ENCODE data around the gene KIAA1586. TPM values are rescaled to one million over a fixed set of nuclear protein-coding genes. Genes with fewer than 3 reads are reported as not detected.
"Not testable (repeated sequence)": the region's sequence is repeated elsewhere in the genome, so short reads cannot be mapped to it uniquely, and the experiment has no call there.

KIAA1586 gene
- total RNA-seq, 1 experiment from 2014 or later = 17.9 TPM

DNA sequence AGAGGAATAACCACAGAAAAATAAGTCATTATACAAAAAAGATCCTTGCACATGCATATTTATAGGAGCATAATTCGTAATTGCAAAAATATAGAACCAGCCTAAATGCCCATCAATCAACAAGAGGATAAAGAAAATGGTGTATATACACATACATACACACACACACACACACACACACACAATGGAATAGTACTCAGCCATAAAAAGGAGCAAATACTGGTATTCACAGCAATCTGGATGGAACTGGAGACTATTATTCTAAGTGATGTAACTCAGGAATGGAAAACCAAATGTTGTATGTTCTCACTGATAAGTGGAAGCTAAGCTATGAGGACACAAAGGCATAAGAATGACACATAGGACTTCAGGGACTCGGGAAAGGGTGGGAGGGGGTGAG, 1.9 kb upstream of the KIAA1586 start:
- no peak for DNase-seq (ENCODE audit: low read depth)

DNA sequence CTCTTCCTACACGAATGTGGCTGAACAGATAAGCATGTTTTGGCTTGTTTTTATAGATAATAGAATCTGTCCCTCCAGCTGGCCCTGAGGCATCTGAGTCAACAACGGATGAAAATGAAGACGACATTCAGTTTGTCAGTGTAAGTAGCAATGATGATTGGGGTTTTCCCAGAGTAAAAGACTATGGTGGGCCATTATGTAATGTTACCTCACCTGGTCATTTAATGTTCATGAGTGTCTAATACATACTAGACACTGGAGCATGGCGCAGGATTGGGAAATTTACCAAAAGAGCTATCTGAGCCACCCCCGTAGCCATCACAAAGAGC, 728 bp downstream of the KIAA1586 start:
- DNase-seq (ENCODE audit: low read depth) = not testable (repeated sequence)

DNA sequence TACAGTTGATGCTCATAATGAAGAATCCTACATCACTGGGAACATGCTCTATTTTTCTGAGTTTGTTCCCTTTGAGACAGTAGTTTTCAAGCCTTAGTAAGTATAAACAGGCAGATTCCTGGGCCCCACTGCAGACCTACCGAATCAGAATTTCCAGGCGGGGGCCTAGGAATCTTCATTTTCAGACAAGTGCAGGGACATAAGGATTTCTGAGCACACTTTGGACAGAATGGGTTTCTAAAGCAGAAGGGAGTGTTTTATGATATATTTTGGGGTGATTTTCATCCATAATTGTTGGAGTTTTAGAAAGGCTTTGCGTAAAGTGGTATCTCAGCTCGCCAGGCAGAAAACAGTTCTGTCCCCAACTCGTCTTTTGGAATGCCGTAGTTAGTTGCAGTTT, 1.4 kb downstream of the KIAA1586 start:
- DNase-seq (ENCODE audit: low read depth) = not testable (repeated sequence)

DNA sequence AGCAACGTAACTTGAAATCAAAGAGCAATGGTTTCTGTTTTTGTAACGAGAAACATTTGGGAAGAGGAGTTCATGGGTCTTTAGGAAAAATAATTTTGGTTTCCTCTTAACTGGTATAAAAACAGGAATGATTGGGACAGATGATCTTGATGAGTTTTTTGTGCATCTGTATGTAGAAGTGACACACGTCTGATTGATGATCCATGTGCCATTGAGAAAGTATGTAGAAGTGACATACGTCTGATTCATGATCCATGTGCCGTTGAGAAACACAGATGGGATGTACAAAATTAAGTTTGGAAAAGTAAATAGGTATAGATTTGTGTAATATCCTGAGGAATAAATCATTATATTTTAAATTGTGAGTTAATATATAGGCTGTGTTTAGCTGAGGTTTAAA, 2.1 kb downstream of the KIAA1586 start:
- no peak for DNase-seq (ENCODE audit: low read depth)

DNA sequence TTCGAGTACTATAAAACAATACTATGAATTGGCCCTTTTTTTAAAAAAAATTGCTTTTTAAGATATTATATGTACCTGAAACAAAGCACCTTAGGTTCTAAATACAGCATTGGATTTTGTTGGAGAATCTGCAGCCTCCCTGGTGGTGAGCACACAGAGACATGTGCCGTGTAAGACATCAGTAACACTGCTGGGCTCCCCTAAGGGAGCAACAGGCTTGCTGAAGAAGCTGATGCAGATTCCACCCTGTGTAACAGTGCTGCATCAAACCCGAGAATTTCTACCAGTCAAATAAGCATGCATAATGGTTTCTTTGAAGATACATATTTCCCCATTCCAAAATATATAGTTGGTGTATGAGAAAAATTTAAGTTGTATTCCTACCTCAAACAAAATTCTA, 17.4 kb downstream of the KIAA1586 start:
- no peak for DNase-seq (ENCODE audit: low read depth)

DNA sequence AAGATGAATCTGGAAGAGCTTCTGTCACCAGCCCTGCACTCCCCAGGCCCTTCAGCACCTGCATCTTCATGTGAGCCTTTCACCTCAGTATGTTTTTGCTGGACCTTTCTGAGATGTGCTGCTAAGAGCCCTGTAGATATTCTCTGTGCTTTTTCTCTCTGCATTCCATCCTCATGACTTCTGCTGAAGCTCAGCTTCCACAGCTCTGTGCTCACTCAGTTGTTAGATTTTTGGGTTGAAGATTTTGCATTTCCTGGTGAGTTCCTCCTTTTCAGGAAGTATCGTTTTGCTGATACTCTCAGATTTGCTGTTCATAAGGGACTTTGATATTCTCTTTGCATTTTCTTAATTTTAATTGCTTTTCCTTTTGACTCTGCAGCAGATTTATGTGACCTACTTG, 18.3 kb downstream of the KIAA1586 start:
- no peak for DNase-seq (ENCODE audit: low read depth)

DNA sequence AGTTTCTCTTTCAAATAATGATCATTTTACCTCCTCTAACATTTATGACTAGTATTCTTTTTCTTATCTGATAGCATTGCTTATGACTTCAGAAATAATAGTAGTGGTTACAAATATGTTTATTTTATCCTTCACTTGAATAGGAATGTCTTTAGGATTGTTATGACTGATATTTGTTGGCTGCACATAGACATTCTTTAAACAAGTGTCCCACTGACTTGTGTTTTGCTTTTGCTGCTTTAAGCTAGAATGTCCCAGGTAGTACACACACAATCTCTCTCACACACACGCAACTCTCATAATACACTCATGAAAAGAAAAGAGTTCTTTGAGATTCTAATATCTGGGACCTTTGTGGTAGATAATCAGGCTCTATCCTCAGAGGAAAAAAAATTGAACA, 21.6 kb downstream of the KIAA1586 start:
- no peak for DNase-seq (ENCODE audit: low read depth)

DNA sequence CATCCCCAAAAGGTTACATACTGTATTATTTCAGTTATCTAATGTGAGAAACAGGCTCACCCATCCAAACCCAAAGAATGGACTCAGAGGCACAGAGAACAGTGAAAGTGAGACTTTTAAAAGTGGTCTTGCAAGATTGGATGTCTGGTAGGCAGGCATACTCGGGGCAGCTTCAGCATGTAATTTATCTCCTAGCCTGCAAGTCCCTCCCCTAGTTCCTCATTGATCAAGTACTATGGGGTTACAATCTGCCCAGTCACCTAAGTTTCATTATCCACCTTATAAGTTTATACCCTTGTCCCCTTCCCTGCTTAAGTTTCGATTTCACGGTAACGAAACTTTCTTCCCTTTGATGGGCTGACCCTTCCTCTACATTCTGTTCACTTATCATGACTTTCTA, 22.7 kb downstream of the KIAA1586 start:
- DNase-seq (ENCODE audit: low read depth) = no peak

DNA sequence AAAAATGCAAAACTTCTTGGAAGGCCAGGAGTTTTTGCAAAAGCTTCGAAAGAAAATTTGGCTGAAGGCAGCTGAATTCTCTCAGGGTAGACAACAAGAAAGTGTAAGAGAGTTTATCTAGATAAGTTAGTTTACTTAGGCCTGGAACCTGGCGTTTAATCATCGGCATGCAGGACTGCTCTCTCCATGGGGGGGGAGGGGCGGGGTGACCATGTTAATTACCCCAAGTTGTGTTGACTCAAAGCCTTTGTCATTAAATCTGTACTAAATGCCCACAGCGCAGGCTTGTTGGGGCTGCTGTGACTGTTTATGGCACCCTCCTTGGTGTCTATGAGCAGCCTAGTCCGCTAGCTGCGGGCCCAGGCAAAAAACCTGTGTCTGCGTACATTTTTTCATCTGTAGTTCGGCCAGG, 23.4 kb downstream of the KIAA1586 start:
- no peak for DNase-seq (ENCODE audit: low read depth)

DNA sequence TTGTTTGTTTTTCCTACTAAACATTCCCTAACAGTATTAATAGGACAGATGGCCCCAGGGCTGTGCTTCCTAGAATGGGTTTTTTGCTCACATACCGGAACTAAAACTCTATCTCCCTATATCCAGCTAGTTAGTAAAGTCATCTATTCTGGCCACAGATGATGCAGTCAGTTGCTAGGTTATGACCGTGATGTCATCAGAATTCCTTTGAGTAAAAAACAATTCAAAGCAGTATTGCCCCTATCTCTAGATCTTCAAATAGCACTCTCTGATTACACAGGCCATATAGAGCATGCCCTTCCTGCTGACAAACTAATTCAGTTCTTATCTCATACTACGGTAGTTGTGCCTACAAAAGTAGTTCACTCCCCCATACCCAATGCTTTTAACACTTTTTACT, 25.6 kb downstream of the KIAA1586 start:
- DNase-seq (ENCODE audit: low read depth) = peak; percentile 34

DNA sequence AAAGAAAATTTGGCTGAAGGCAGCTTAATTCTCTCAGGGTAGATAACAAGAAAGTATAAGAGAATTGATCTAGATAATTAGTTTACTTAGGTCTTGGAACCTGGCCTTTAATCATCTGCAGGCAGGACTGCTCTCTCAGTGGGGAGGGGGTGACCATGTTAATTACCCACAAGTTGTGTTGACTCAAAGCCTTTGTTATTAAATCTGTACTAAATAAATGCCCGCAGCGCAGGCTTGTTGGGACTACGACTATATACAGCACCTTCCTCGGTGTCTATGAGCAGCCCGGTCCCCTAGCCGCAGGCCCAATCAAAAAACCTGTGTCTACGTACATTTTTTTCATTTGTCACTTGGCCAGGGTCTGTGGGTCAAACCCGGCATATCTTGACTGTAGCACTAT, 27.9 kb downstream of the KIAA1586 start:
- no peak for DNase-seq (ENCODE audit: low read depth)

DNA sequence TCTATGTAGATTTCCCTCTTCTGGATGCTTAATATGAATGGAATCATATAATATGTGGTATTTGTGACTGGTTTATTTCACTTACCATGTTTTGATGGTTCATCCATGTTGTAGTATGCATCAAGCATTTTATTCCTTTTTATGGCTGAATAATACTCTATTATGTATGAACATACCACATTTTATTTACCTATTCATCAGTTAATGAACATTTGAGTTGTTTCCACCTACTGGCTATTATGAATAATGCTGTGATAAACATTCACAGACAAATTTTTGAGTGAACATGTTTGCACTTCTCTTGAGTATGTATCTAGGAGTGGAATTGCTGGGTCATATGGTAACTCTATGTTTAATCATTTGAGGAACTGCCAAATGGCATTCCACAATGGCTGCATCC, 28.6 kb downstream of the KIAA1586 start:
- no peak for DNase-seq (ENCODE audit: low read depth)

DNA sequence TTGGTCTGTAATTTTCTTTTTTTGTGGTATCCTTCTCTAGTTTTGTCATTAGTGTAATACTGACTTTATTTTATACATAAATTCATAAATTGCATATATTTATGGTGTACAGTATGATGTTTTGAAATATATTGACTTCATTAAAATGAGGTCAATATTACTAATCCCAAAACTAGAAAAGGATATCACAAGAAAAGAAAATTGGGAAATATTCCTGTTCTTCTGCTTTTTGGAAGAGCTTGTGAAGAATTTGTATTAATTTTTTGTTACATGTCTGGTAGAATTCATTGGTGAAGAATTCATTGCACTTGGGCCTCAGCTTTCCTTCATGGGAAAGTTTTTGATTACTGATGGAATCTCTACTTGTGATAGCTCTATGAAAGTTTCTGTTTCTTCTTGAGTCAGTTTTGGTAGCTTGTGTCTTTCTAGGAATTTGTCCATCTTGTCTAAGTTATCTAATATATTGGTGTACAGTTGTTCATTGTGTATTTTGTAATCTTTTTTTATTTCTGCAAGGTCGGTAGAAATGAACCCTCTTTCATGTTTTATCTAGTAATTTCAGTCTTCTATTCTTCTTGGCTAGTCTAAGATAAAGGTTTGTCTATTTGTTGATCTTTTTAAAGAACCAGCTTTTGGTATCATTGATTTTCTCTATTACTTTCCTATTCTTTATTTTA, 32.2 kb downstream of the KIAA1586 start:
- DNase-seq (ENCODE audit: low read depth) = no peak

DNA sequence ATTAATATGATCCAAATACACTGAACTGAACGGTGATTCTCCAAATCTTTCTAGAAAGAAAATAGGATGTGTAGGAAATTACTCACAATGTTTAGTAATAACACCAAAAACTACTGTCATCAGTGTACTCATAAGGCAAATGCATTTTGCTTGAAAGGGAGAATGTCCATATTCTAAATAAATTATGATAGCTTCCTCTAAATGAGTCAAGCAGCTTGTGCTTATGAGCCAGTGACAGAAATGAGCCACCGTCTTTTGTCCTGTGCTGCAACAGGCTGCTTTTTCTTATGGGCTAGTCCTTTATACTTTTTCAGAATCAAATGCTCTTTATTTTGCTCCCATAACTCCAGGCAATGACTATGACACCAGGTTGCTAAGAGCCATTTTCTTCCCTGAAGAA, 39.0 kb downstream of the KIAA1586 start:
- no peak for DNase-seq (ENCODE audit: low read depth)

DNA sequence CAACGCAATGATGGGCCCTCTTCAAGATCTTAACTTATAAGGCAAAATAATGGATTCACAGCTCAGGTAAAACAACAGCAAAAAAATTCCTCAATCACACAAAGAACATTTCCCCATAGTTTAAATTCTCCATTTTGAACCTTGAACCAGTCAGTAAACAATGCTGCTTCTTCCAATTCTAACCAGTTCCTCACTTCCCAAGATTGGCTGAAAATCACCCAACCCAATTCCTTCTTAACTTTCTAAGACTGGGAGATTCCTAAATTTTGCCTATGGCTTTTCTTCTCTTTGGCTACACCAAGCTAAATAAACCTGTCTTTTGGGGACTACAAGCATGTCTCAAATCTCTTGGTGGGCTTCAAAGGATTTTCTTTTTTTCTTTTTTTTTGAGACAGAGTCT, 40.4 kb downstream of the KIAA1586 start:
- DNase-seq (ENCODE audit: low read depth) = no peak

DNA sequence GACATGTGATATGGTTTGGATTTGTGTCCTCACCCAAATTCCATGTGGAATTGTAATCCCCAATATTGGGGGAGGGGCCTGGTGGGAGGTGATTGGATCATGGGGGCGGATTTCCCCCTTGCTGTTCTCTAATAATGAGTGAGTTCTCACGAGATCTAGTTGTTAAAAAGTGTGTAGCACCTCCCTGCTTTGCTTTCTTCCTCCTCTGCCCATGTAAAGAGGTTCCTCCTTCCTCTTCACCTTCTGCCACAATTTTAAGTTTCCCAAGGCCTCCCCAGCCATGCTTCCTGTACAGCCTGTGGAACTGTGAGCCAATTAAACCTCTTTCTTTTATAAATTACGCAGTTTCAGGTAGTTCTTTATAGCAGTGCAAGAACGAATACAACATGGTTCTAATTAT, 41.4 kb downstream of the KIAA1586 start:
- DNase-seq (ENCODE audit: low read depth) = no peak

DNA sequence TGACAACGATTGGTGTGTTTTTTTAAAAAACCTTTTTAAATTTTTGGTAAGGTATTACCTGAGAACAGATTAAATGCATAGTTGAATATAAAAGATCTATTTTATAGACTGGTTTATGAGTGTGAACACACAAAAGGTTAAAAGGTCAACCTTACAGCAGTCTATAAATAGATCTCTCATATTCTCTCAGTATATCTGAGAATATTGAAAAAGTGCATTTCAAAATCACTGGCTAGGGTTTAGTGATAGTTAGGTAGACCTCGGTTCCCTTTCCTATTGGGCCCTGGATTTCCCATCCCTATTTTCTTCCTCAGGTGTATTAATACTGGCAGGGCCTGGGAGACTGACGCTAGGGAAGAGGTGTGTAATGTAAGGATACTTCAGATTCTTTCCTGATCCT, 42.8 kb downstream of the KIAA1586 start:
- DNase-seq (ENCODE audit: low read depth) = no peak

DNA sequence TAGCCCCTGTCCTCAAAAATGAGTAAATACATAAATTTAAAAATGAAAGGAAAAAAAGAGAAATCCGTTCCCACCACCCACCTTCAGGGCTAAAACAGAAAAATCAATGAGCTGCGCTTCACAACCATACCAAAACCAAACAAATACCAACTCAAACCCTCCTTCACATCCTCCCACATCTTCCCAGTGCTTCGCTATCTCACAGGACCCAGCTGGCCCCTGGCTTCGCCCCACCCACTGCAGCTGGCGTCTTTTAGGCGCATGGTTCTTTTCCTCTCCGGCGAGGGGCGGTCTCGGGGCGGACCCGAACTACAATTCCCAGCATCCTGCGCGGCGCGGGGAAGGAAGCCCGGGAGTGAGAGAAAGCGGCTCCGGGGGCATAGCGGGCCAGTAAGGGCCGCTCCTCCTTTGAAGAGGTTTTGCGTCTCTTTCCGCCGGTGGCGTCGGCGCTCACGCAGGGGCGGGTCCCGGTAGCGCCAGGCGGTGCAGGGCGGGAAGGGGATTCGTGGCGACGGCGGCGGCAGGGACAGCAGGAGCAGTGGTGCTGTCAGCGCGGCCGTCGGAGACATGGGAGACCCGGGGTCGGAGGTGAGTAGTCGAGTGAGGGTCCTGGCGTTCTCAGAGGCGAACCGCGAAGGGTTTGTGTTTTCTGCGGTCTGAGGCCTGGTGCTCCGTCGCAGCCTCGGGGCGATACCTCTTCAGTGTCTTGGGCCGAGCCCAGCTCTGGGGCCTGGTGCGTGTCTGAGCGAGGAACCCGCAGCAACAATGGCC, 43.4 kb downstream of the KIAA1586 start, which contains the start of gene ZNF451:
Gene ZNF451 (plus strand): TSS at position 502 of the 771 bp plus-strand sequence. CDS start 66 bp downstream, at position 568.
- DNase-seq (ENCODE audit: low read depth) = peak; percentile 99

DNA sequence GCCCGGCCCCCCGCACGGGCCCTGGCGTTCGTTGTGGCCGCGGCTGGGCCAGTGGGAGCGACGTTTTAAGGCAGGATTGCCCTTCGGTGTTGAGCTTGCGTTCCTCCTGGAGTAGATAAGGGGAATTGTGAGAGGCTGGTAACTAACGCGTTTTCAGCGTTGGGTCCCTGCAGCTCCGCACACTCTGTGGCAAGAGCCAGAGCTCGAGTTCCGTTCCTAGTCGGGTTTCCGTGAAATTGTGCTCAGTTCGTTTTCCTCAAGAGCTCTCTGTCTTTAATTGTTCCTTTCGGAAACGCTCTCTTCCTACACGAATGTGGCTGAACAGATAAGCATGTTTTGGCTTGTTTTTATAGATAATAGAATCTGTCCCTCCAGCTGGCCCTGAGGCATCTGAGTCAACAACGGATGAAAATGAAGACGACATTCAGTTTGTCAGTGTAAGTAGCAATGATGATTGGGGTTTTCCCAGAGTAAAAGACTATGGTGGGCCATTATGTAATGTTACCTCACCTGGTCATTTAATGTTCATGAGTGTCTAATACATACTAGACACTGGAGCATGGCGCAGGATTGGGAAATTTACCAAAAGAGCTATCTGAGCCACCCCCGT, 44.1 kb downstream of the KIAA1586 start:
- not testable (repeated sequence) for DNase-seq (ENCODE audit: low read depth)

DNA sequence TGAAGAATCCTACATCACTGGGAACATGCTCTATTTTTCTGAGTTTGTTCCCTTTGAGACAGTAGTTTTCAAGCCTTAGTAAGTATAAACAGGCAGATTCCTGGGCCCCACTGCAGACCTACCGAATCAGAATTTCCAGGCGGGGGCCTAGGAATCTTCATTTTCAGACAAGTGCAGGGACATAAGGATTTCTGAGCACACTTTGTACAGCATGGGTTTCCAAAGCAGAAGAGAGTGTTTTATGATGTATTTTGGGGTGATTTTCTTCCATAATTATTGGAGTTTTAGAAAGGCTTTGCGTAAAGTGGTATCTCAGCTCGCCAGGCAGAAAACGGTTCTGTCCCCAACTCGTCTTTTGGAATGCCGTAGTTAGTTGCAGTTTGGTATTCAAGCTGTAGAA, 44.9 kb downstream of the KIAA1586 start:
- not testable (repeated sequence) for DNase-seq (ENCODE audit: low read depth)

DNA sequence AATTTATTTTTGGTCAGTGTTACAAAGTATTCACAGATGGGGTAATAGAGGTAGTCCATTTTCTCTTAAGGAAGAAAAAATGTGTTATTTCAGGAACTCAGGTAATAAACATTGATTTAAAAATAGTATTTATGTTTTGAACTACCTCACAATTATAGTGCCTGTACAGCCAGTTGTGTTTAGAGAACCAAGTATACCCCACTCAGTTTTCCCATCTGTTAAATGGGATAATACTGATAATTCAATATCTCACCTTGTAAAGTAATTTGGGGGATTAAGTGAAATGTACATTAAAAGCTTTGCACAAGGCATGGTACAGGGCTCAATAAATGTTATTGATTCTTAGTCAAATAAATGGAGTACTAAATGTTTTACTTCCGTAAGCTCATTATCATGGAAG, 48.2 kb downstream of the KIAA1586 start:
- no peak for DNase-seq (ENCODE audit: low read depth)

DNA sequence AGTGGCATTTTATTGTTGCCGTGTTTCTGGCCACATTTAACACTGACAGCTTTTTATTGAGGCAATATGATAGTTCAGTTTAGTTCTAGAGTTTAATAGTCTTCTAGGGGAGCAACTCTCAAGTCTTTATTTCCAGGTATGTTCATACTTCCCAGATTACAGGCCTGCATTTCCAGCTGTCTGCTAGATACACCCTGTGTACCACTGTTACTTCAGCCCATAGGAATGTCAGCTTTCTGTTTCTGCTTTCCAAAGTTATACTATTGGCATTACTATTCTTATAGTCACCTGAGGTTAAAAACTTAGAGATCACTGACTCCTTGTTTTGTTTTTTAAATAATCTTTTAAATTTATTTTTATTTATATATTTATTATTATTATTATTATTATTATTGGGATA, 51.1 kb downstream of the KIAA1586 start:
- DNase-seq (ENCODE audit: low read depth) = peak; percentile 31

DNA sequence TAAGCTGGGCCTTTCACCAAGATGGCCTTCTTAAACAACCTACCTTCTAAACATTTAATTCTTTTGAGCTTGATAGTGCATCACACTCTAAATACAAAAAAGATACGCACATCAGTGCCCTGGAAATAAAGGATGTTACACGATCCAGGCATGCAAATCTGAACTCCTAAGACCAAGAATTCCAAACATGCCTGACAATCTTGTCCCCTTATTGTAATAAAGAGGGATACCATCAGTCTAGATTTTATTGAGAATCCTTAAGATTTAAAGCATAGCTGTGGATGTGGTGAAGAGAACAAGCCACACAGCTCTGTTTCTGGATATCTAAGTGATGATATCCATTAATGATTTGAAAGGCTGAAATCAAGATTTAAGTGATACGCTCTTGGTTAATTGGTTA, 56.5 kb downstream of the KIAA1586 start:
- DNase-seq (ENCODE audit: low read depth) = no peak

All from M059J (cell line).